CD14-positive monocyte (primary cell): ENCODE data around the gene TMCC1. TPM values are rescaled to one million over a fixed set of nuclear protein-coding genes. Genes with fewer than 3 reads are reported as not detected.

ENCODE experiments used
- DNase-seq, 3 donors: peaks; one replicate each; pipeline ENCODE4 v3.0.0-alpha.2; 2011 to 2022
- H2AFZ ChIP-seq: 2 replicates; pipeline ENCODE4 v1.6.0; 2012; ENCODE audit warnings: mild to moderate bottlenecking, low read depth, low read length, inconsistent platforms; ENCODE audit not compliant: insufficient read depth, poor library complexity, severe bottlenecking
- H3K27ac ChIP-seq, 2 donors: 1 replicate in 1 of 2; 2 replicates in 1 of 2; pipeline ENCODE4 v1.5.1; 2012 to 2013; ENCODE audit warnings: low read length in 2 of 2, control low read depth in 1 of 2, inconsistent platforms in 1 of 2, low read depth in 1 of 2, mild to moderate bottlenecking in 1 of 2
- H3K27me3 ChIP-seq, 2 donors: one replicate each; pipeline versions ENCODE4 v1.6.0 to v1.6.1; 2011 to 2013; ENCODE audit warnings: low read length in 2 of 2; ENCODE audit not compliant: control insufficient read depth in 2 of 2, insufficient read depth in 2 of 2
- H3K36me3 ChIP-seq, 2 donors: replicated peaks in 1 of 2; 1 replicate in 1 of 2; 2 replicates in 1 of 2; pipeline versions ENCODE4 v1.5.1 to v1.6.1; 2012 to 2013; ENCODE audit warnings: low read length in 2 of 2, control low read depth in 1 of 2, inconsistent platforms in 1 of 2, mild to moderate bottlenecking in 1 of 2; ENCODE audit not compliant: insufficient read depth in 2 of 2, control insufficient read depth in 1 of 2
- H3K4me1 ChIP-seq, 2 donors: 1 replicate in 1 of 2; 2 replicates in 1 of 2; pipeline versions ENCODE4 v1.5.1 to v1.6.1; 2012 to 2013; ENCODE audit warnings: low read length in 2 of 2, control low read depth in 1 of 2, inconsistent platforms in 1 of 2, mild to moderate bottlenecking in 1 of 2, moderate library complexity in 1 of 2; ENCODE audit not compliant: insufficient read depth in 2 of 2, control insufficient read depth in 1 of 2
- H3K4me2 ChIP-seq: replicated peaks from 2 replicates; pipeline ENCODE3; 2012; ENCODE audit warnings: low read length, moderate library complexity, mild to moderate bottlenecking; ENCODE audit not compliant: poor library complexity, severe bottlenecking; ENCODE audit errors: extremely low read depth
- H3K4me3 ChIP-seq, 3 experiments: fragments of 200-600 bp in 1 of 3; sonication (generic) in 1 of 3; replicated peaks in 1 of 3; 1 replicate in 2 of 3; 2 replicates in 1 of 3; pipeline ENCODE4 v1.5.1; 2011 to 2013; ENCODE audit warnings: low read length in 3 of 3, mild to moderate bottlenecking in 3 of 3, control low read depth in 2 of 3, low read depth in 2 of 3, inconsistent platforms in 1 of 3, moderate library complexity in 1 of 3
- H3K79me2 ChIP-seq: 2 replicates; pipeline ENCODE4 v1.6.0; 2012; ENCODE audit warnings: mild to moderate bottlenecking, control low read depth, inconsistent platforms, low read length, moderate library complexity; ENCODE audit not compliant: insufficient read depth
- H3K9ac ChIP-seq: 2 replicates; pipeline ENCODE4 v1.6.0; 2017; ENCODE audit warnings: low read length, mild to moderate bottlenecking; ENCODE audit not compliant: insufficient read depth, poor library complexity, severe bottlenecking
- H3K9me3 ChIP-seq, 2 donors: replicated peaks in 1 of 2; 1 replicate in 1 of 2; 2 replicates in 1 of 2; pipeline versions ENCODE4 v1.5.1 to v1.6.1; 2012 to 2013; ENCODE audit warnings: low read length in 2 of 2, control low read depth in 1 of 2; ENCODE audit not compliant: control insufficient read depth in 1 of 2, insufficient read depth in 1 of 2
- H4K20me1 ChIP-seq: 2 replicates; pipeline ENCODE4 v1.6.0; 2012; ENCODE audit warnings: mild to moderate bottlenecking, low read length, control low read depth, moderate library complexity; ENCODE audit not compliant: insufficient read depth
- H3K27ac Mint-ChIP-seq, 7 donors: one replicate each; pipeline ENCODE4 v1.8.0; 2020; ENCODE audit warnings: mild to moderate bottlenecking in 7 of 7, mixed read lengths in 7 of 7, moderate library complexity in 6 of 7, inconsistent platforms in 2 of 7
- H3K27me3 Mint-ChIP-seq, 3 donors: one replicate each; pipeline ENCODE4 v1.8.0; 2021 to 2022; ENCODE audit warnings: low read depth in 3 of 3, mild to moderate bottlenecking in 3 of 3, mixed read lengths in 3 of 3, moderate library complexity in 3 of 3, inconsistent platforms in 1 of 3
- H3K36me3 Mint-ChIP-seq, 2 donors: one replicate each; pipeline ENCODE4 v1.8.0; 2020; ENCODE audit warnings: mixed read lengths in 2 of 2, inconsistent platforms in 1 of 2, mild to moderate bottlenecking in 1 of 2
- H3K4me1 Mint-ChIP-seq: one replicate; pipeline ENCODE4 v1.8.0; 2020; ENCODE audit warnings: mild to moderate bottlenecking, mixed read lengths
- H3K4me3 Mint-ChIP-seq, 2 donors: one replicate each; pipeline ENCODE4 v1.8.0; 2020; ENCODE audit warnings: mild to moderate bottlenecking in 2 of 2, mixed read lengths in 2 of 2, moderate library complexity in 1 of 2
- H3K9me3 Mint-ChIP-seq, 7 donors: one replicate each; pipeline ENCODE4 v1.8.0; 2020 to 2022; ENCODE audit warnings: mixed read lengths in 7 of 7, mild to moderate bottlenecking in 6 of 7, moderate library complexity in 6 of 7, inconsistent platforms in 2 of 7
- WGBS: methylation state at CpG from one replicate; pipeline ENCODE4 v1.1.5; 2013; ENCODE audit warnings: missing lambda C conversion rate; ENCODE audit not compliant: insufficient coverage; 5-methylcytosine and 5-hydroxymethylcytosine counted together
- intact Hi-C, 2 donors: fragments of 100-400 bp; cut with micrococcal nuclease; formaldehyde crosslinking; loops; one replicate each; pipeline versions ENCODE4 v1.15.0 to v1.15.1; 2023
- polyA plus RNA-seq, 3 donors: library from polyadenylated mRNA; depleted of rRNA in 1 of 3; unstranded in 2 of 3; stranded (reverse) in 1 of 3; fragments of 300-500 nt in 2 of 3; fragments of >200 nt in 1 of 3; fragmentation: Illumina TruSeq in 2 of 3; gene quantifications; 1 replicate in 2 of 3; 2 replicates in 1 of 3; pipeline ENCODE4 v1.2.3, GENCODE V29; 2012 to 2021
- TF ChIP-seq, protein P1 (sequence below): fragments of 200-600 bp; IDR thresholded peaks from one replicate; pipeline ENCODE4 v1.8.0; 2022; ENCODE audit warnings: antibody characterized with exemption, mild to moderate bottlenecking

Gene TMCC1
- polyA plus RNA-seq, 3 donors, result 5.0 to 10.2 (median 5.0) TPM

DNA sequence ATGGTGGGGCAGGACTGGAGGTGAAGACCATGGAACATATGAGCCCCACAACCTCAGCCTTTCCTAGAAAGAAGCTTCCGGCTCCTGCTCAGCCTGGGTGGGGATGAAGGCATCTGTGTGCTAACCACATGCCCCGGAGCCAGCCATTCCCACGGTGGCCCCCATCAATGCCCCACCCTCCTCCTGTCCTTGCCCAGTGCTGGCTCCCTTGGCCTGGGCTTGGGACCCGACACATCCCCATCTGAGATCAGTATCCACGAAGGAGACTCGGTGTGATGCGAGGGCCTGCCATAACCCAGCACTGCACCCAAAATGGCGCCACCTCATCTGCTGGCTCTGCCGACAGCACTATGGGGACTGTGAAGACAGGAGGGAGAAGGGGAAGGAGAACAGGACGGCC is 270.6 kb downstream of the TMCC1 start:
- no peaks in the 10 kb centered on the region for H3K9me3 ChIP-seq
- Mint-ChIP-seq H3K27me3 (peaks cover 0 to 2% (median 0%) of the 10 kb centered on the region in 3 donors), H3K9me3 (no peaks in the 10 kb centered on the region), H3K4me1 (peaks cover 72% of the 10 kb centered on the region), H3K27ac (peak overlapping the region in 3 of 7 donors; percentile 20 to 60 (median 30)), H3K4me3 (no peak overlapping the region), H3K36me3 (no peaks in the 10 kb centered on the region)
- peaks cover 81 to 88% of the 10 kb centered on the region in 2 donors for H3K4me1 ChIP-seq
- H3K27ac ChIP-seq, result no peak overlapping the region
- TF ChIP-seq, protein P1, sequence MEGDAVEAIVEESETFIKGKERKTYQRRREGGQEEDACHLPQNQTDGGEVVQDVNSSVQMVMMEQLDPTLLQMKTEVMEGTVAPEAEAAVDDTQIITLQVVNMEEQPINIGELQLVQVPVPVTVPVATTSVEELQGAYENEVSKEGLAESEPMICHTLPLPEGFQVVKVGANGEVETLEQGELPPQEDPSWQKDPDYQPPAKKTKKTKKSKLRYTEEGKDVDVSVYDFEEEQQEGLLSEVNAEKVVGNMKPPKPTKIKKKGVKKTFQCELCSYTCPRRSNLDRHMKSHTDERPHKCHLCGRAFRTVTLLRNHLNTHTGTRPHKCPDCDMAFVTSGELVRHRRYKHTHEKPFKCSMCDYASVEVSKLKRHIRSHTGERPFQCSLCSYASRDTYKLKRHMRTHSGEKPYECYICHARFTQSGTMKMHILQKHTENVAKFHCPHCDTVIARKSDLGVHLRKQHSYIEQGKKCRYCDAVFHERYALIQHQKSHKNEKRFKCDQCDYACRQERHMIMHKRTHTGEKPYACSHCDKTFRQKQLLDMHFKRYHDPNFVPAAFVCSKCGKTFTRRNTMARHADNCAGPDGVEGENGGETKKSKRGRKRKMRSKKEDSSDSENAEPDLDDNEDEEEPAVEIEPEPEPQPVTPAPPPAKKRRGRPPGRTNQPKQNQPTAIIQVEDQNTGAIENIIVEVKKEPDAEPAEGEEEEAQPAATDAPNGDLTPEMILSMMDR, result no peak
- no peaks in the 10 kb centered on the region for H3K36me3 ChIP-seq
- DNase-seq, result no peak
- H3K79me2 ChIP-seq, result no peaks in the 10 kb centered on the region
- intact Hi-C loops, result loop anchor here in 1 of 2 donors (10.0 kb wide), 1 partner anchor 128 kb away; no protein-coding TSS in a partner anchor
- no peaks in the 10 kb centered on the region for H3K27me3 ChIP-seq
- no peak overlapping the region for H3K9ac ChIP-seq
- H3K4me2 ChIP-seq, result no peak overlapping the region
- no peak overlapping the region for H3K4me3 ChIP-seq
- H4K20me1 ChIP-seq, result no peaks in the 10 kb centered on the region
- WGBS, result 89% methylated on average over 8 of the region's 10 CpGs
- no peak overlapping the region for H2AFZ ChIP-seq

DNA sequence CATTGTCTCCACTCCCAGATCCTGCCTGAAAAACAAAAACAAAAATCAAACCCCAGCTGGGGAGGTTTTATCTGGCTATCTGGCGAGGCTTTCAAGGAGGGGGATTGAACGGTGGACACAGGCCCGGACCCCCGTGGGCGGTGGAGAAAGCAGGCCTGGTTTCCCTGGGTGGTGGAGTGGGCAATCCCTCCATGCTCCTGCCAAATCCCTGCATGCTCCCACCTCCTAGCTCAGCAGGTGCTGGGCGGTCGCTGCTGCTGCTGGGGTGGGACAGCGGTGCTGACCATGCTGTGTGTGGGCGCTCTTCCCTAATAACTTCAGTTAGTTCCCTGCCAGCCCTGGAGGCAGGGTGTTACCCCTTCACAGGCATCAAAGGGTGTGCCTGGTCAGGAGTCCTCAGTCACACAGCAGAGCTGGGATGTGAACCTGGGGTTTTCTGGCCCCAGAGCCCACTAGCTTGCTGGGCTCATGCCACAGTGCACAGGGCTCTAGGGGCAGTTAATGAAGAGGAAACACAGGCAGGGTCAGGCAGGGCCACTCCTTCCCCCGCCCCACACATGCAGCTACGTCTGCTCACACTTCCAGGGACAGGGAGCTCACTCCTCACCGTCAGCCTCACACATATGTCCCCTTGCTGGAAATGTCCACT is 271.2 kb downstream of the TMCC1 start:
- H3K36me3 Mint-ChIP-seq, result no peaks in the 10 kb centered on the region
- no peaks in the 10 kb centered on the region for H3K9me3 Mint-ChIP-seq
- H2AFZ ChIP-seq, result no peak overlapping the region
- TF ChIP-seq, protein P1, result no peak
- no peaks in the 10 kb centered on the region for H4K20me1 ChIP-seq
- H3K9ac ChIP-seq, result no peak overlapping the region
- intact Hi-C loops, result loop anchor here in 1 of 2 donors (10.0 kb wide), 1 partner anchor 128 kb away; no protein-coding TSS in a partner anchor
- H3K4me1 Mint-ChIP-seq, result peaks cover 72% of the 10 kb centered on the region
- H3K27ac ChIP-seq, result no peak overlapping the region
- peaks cover 82 to 88% of the 10 kb centered on the region in 2 donors for H3K4me1 ChIP-seq
- no peaks in the 10 kb centered on the region for H3K27me3 ChIP-seq
- H3K4me3 ChIP-seq, result no peak overlapping the region
- H3K36me3 ChIP-seq, result no peaks in the 10 kb centered on the region
- H3K27me3 Mint-ChIP-seq, result peaks cover 0 to 2% (median 0%) of the 10 kb centered on the region in 3 donors
- H3K4me3 Mint-ChIP-seq, result no peak overlapping the region
- DNase-seq, result peak in 1 of 3 donors; percentile 7
- peak overlapping the region in 2 of 7 donors; percentile 20 to 30 for H3K27ac Mint-ChIP-seq
- no CpG with 5 or more reads among the region's 12 CpGs for WGBS
- no peaks in the 10 kb centered on the region for H3K9me3 ChIP-seq
- H3K4me2 ChIP-seq, result no peak overlapping the region
- no peaks in the 10 kb centered on the region for H3K79me2 ChIP-seq
